Measurements from ENCODE around the gene GDF10. TPM values are rescaled to one million over a fixed set of nuclear protein-coding genes. Genes with fewer than 3 reads are reported as not detected.

The GDF10 gene
- polyA plus RNA-seq, 1 donor from 2014 or later, result 0.66 TPM

DNA sequence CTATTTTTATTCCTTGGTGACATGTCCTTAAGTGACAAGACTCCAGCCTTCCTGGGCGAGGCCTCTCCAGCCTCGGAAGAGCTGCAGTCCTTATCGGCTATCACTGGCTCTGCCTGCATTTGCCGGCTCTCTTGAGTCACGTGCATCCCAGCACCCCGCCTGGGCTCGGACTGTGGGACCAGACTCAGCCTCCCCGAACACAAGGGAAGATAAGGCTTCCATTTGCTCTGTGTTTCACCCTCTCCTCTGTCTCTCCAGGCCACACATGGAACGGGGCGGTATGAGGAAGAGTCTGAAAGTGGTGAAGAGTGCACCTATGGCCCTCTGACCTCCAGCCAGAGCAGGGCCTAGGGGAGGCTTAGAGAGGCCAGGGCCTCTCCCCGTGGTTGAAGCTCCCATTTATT lies 26.9 kb downstream of the GDF10 start:
- H3F3A ChIP-seq (ENCODE audit: insufficient read depth, low read length, poor library complexity, severe bottlenecking), result no peaks in the 10 kb centered on the region
- H3K4me3 ChIP-seq (ENCODE audit: low read length), result no peak overlapping the region
- no peak overlapping the region for H2AFZ ChIP-seq (ENCODE audit: low read depth, low read length)
- no peak overlapping the region for H3K9ac ChIP-seq (ENCODE audit: low read length)
- H3K27me3 ChIP-seq (ENCODE audit: insufficient read depth, low read depth, low read length), result no peaks in the 10 kb centered on the region
- TF ChIP-seq RAD21 (conservative IDR thresholded peaks at IDR 0.05), result no peak
- TF ChIP-seq EP300 (conservative IDR thresholded peaks at IDR 0.05; ENCODE audit: poor library complexity, severe bottlenecking), result no peak
- no peak for TF ChIP-seq TAF1 (IDR thresholded peaks at IDR 0.05; ENCODE audit: low read depth)
- no peak for TF ChIP-seq POLR2AphosphoS5 (IDR thresholded peaks at IDR 0.05)
- H3K79me2 ChIP-seq (replicated peaks; ENCODE audit: insufficient read depth, low read length), result no peaks in the 10 kb centered on the region
- no peaks in the 10 kb centered on the region for H4K20me1 ChIP-seq (ENCODE audit: insufficient read depth)
- no peaks in the 10 kb centered on the region for H3K9me3 ChIP-seq (ENCODE audit: low read length)
- H3K9me2 ChIP-seq (ENCODE audit: insufficient read depth, low read length), result no peaks in the 10 kb centered on the region
- no peak overlapping the region for H3K27ac ChIP-seq (ENCODE audit: low read length)
- H3K36me3 ChIP-seq (ENCODE audit: insufficient read depth, low read length), result no peaks in the 10 kb centered on the region
- H3K4me2 ChIP-seq (ENCODE audit: low read length), result no peak overlapping the region

DNA sequence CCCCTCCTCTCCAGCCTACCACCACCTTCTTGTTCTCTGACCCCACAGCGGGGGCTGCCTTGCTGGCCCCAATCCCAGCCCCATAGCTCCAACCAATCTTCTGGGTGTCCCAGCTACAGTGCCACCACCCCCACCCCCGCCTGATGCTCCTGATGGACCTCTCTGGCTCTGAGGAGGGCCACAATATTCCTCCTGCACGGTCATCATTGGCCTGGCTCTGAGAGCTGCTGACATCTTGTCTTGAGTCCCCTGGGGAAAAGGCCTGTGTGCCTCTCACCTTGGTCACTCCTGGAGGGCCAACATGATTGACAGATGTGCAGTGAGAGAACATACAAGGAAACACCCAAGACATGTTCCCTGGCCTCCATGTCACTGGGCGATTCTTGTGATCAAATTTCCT lies 29.9 kb downstream of the GDF10 start:
- no peaks in the 10 kb centered on the region for H3F3A ChIP-seq (ENCODE audit: insufficient read depth, low read length, poor library complexity, severe bottlenecking)
- no peaks in the 10 kb centered on the region for H3K9me2 ChIP-seq (ENCODE audit: insufficient read depth, low read length)
- no peaks in the 10 kb centered on the region for H3K27me3 ChIP-seq (ENCODE audit: insufficient read depth, low read depth, low read length)
- H3K27ac ChIP-seq (ENCODE audit: low read length), result no peak overlapping the region
- no peak overlapping the region for H3K4me3 ChIP-seq (ENCODE audit: low read length)
- H3K9me3 ChIP-seq (ENCODE audit: low read length), result no peaks in the 10 kb centered on the region
- no peak overlapping the region for H2AFZ ChIP-seq (ENCODE audit: low read depth, low read length)
- H3K36me3 ChIP-seq (ENCODE audit: insufficient read depth, low read length), result no peaks in the 10 kb centered on the region
- TF ChIP-seq RAD21 (conservative IDR thresholded peaks at IDR 0.05) (no peak), SMC3 (conservative IDR thresholded peaks at IDR 0.05; ENCODE audit: poor library complexity) (no peak), TAF1 (IDR thresholded peaks at IDR 0.05; ENCODE audit: low read depth) (no peak), EP300 (conservative IDR thresholded peaks at IDR 0.05; ENCODE audit: poor library complexity, severe bottlenecking) (no peak), POLR2AphosphoS5 (IDR thresholded peaks at IDR 0.05) (no peak), MXI1 (conservative IDR thresholded peaks at IDR 0.05; ENCODE audit: poor library complexity, severe bottlenecking) (no peak), EZH2 (IDR thresholded peaks at IDR 0.05; ENCODE audit: borderline replicate concordance, insufficient read depth, low read length, poor library complexity, severe bottlenecking) (no peak)
- TF ChIP-seq, protein P1, sequence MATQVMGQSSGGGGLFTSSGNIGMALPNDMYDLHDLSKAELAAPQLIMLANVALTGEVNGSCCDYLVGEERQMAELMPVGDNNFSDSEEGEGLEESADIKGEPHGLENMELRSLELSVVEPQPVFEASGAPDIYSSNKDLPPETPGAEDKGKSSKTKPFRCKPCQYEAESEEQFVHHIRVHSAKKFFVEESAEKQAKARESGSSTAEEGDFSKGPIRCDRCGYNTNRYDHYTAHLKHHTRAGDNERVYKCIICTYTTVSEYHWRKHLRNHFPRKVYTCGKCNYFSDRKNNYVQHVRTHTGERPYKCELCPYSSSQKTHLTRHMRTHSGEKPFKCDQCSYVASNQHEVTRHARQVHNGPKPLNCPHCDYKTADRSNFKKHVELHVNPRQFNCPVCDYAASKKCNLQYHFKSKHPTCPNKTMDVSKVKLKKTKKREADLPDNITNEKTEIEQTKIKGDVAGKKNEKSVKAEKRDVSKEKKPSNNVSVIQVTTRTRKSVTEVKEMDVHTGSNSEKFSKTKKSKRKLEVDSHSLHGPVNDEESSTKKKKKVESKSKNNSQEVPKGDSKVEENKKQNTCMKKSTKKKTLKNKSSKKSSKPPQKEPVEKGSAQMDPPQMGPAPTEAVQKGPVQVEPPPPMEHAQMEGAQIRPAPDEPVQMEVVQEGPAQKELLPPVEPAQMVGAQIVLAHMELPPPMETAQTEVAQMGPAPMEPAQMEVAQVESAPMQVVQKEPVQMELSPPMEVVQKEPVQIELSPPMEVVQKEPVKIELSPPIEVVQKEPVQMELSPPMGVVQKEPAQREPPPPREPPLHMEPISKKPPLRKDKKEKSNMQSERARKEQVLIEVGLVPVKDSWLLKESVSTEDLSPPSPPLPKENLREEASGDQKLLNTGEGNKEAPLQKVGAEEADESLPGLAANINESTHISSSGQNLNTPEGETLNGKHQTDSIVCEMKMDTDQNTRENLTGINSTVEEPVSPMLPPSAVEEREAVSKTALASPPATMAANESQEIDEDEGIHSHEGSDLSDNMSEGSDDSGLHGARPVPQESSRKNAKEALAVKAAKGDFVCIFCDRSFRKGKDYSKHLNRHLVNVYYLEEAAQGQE (IDR thresholded peaks at IDR 0.05; ENCODE audit: borderline replicate concordance), result no peak
- TF ChIP-seq, protein P2, sequence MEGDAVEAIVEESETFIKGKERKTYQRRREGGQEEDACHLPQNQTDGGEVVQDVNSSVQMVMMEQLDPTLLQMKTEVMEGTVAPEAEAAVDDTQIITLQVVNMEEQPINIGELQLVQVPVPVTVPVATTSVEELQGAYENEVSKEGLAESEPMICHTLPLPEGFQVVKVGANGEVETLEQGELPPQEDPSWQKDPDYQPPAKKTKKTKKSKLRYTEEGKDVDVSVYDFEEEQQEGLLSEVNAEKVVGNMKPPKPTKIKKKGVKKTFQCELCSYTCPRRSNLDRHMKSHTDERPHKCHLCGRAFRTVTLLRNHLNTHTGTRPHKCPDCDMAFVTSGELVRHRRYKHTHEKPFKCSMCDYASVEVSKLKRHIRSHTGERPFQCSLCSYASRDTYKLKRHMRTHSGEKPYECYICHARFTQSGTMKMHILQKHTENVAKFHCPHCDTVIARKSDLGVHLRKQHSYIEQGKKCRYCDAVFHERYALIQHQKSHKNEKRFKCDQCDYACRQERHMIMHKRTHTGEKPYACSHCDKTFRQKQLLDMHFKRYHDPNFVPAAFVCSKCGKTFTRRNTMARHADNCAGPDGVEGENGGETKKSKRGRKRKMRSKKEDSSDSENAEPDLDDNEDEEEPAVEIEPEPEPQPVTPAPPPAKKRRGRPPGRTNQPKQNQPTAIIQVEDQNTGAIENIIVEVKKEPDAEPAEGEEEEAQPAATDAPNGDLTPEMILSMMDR (IDR thresholded peaks at IDR 0.05; ENCODE audit: poor library complexity, severe bottlenecking), result no peak
- no peak overlapping the region for H3K4me2 ChIP-seq (ENCODE audit: low read length)
- no peak overlapping the region for H3K9ac ChIP-seq (ENCODE audit: low read length)
- H4K20me1 ChIP-seq (ENCODE audit: insufficient read depth), result no peaks in the 10 kb centered on the region
- H3K79me2 ChIP-seq (replicated peaks; ENCODE audit: insufficient read depth, low read length), result no peaks in the 10 kb centered on the region

DNA sequence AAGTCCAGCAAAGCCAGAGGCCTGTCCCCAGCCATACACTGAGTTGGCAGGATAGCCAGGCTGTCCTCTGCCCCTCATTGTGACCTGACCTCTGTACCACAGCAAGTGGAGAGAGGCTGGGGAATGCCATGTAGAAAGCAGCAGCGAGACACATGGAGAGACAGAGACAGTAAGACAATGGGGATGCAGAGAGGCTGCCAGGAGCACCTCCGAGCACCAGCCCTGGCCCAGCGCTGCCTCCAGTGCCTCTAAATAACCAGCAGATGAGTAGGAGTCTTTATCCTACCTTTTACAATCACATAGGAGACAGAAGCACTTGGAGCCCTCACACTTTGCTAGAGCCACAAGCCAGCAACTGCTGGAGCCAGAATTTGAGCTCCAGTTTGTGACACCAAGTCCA lies 30.4 kb downstream of the GDF10 start:
- H3K36me3 ChIP-seq (ENCODE audit: insufficient read depth, low read length), result no peaks in the 10 kb centered on the region
- no peak overlapping the region for H3K4me3 ChIP-seq (ENCODE audit: low read length)
- no peaks in the 10 kb centered on the region for H4K20me1 ChIP-seq (ENCODE audit: insufficient read depth)
- H3K9ac ChIP-seq (ENCODE audit: low read length), result no peak overlapping the region
- H3K27me3 ChIP-seq (ENCODE audit: insufficient read depth, low read depth, low read length), result no peaks in the 10 kb centered on the region
- H3F3A ChIP-seq (ENCODE audit: insufficient read depth, low read length, poor library complexity, severe bottlenecking), result no peaks in the 10 kb centered on the region
- H3K27ac ChIP-seq (ENCODE audit: low read length), result no peak overlapping the region
- no peaks in the 10 kb centered on the region for H3K79me2 ChIP-seq (replicated peaks; ENCODE audit: insufficient read depth, low read length)
- H3K4me2 ChIP-seq (ENCODE audit: low read length), result no peak overlapping the region
- no peak overlapping the region for H2AFZ ChIP-seq (ENCODE audit: low read depth, low read length)
- TF ChIP-seq RAD21 (conservative IDR thresholded peaks at IDR 0.05) (no peak), TAF1 (IDR thresholded peaks at IDR 0.05; ENCODE audit: low read depth) (no peak), MXI1 (conservative IDR thresholded peaks at IDR 0.05; ENCODE audit: poor library complexity, severe bottlenecking) (no peak), SMC3 (conservative IDR thresholded peaks at IDR 0.05; ENCODE audit: poor library complexity) (no peak), POLR2AphosphoS5 (IDR thresholded peaks at IDR 0.05) (no peak), EZH2 (IDR thresholded peaks at IDR 0.05; ENCODE audit: borderline replicate concordance, insufficient read depth, low read length, poor library complexity, severe bottlenecking) (no peak), EP300 (conservative IDR thresholded peaks at IDR 0.05; ENCODE audit: poor library complexity, severe bottlenecking) (no peak)
- TF ChIP-seq, protein P1 (IDR thresholded peaks at IDR 0.05; ENCODE audit: borderline replicate concordance), result no peak
- TF ChIP-seq, protein P2 (IDR thresholded peaks at IDR 0.05; ENCODE audit: poor library complexity, severe bottlenecking), result no peak
- no peaks in the 10 kb centered on the region for H3K9me2 ChIP-seq (ENCODE audit: insufficient read depth, low read length)
- no peaks in the 10 kb centered on the region for H3K9me3 ChIP-seq (ENCODE audit: low read length)

Data from neural cell (in vitro differentiated cells).